ENCODE measurements around the gene CLEC17A. TPM values are rescaled to one million over a fixed set of nuclear protein-coding genes. Genes with fewer than 3 reads are reported as not detected.

CLEC17A gene
- total and polyA plus RNA-seq, 2 of the 8 experiments (the other 6 are each of a cell fraction or from before 2014, with no cell fraction given): not detected

GRCh38 chr19:14559916-14560775 lies 22.7 kb upstream of the CLEC17A start:
- Histone ChIP-seq H2BK20ac (ENCODE audit: low read length) (no peak overlapping the region), H4K5ac (ENCODE audit: insufficient read length, low read depth, low read length) (peak overlapping the region; percentile 15), H3K4ac (replicated peaks; ENCODE audit: insufficient read length, low read depth, low read length) (no peak overlapping the region), H2AFZ (ENCODE audit: low read length) (no peak overlapping the region), H3K23me2 (ENCODE audit: low read depth, low read length) (no peaks in the 10 kb centered on the region), H3K14ac (ENCODE audit: insufficient read length) (no peak overlapping the region), H3K27me3 (replicated peaks in 1 of 4; ENCODE audit: control insufficient read depth in 3 of 4, extremely low read depth in 1 of 4, insufficient read depth in 3 of 4, low read length in 3 of 4) (no peaks in the 10 kb centered on the region), H3K9ac (replicated peaks in 1 of 4; ENCODE audit: extremely low read depth in 1 of 4, low read depth in 3 of 4, low read length in 3 of 4) (no peak overlapping the region), H2BK12ac (ENCODE audit: low read depth, low read length) (no peak overlapping the region; the same call in 1 of the 2 replicates), H2BK15ac (ENCODE audit: low read length) (no peak overlapping the region; the same call in 1 of the 2 replicates), H3K56ac (replicated peaks; ENCODE audit: insufficient read length, low read depth, low read length) (no peak overlapping the region), H2BK120ac (replicated peaks; ENCODE audit: low read depth, low read length) (no peak overlapping the region), H4K91ac (replicated peaks; ENCODE audit: insufficient read length, low read length) (no peak overlapping the region), H4K8ac (ENCODE audit: extremely low read depth, insufficient read depth, low read length) (peak overlapping the region; percentile 88), H2BK5ac (ENCODE audit: low read depth, low read length) (peak overlapping the region; percentile 9; the same call in 1 of the 2 replicates), H3K23ac (ENCODE audit: insufficient read length) (no peak overlapping the region), H2AK5ac (ENCODE audit: low read depth, low read length) (0 out of 2 replicates have a peak overlapping the region, but pooled peaks have one; percentile 39), H3K4me1 (replicated peaks in 1 of 4; ENCODE audit: control insufficient read depth in 3 of 4, insufficient read depth in 4 of 4, low read length in 3 of 4) (peaks cover 0 to 44% (median 38%) of the 10 kb centered on the region in 4 experiments; a peak in 6 of 7 replicates), H3K9me3 (ENCODE audit: insufficient read depth in 2 of 2, low read depth in 1 of 2, low read length in 1 of 2) (no peaks in the 10 kb centered on the region), H3K79me2 (ENCODE audit: control insufficient read depth in 1 of 2, insufficient read depth in 2 of 2, low read length in 2 of 2) (peaks cover 0 to 25% of the 10 kb centered on the region in 2 experiments; a peak in 1 of 4 replicates), H3K36me3 (ENCODE audit: control insufficient read depth in 2 of 4, insufficient read depth in 4 of 4, low read length in 3 of 4) (peaks cover 0 to 4% (median 1%) of the 10 kb centered on the region in 4 experiments; a peak in 2 of 8 replicates), H3K4me3 (ENCODE audit: extremely low read depth in 1 of 4, insufficient read depth in 2 of 4, low read depth in 3 of 4, low read length in 4 of 4) (no peak overlapping the region), H3K27ac (ENCODE audit: low read depth, low read length) (0 out of 2 replicates have a peak overlapping the region, but pooled peaks have one; percentile 34), H4K20me1 (replicated peaks in 1 of 2; ENCODE audit: control insufficient read depth in 1 of 2, insufficient read depth in 2 of 2, low read length in 2 of 2) (peaks cover 4 to 16% of the 10 kb centered on the region in 2 experiments), H3K4me2 (ENCODE audit: insufficient read depth in 1 of 2, low read depth in 2 of 2, low read length in 2 of 2) (no peak overlapping the region; a peak in 1 of 4 replicates), H3K18ac (ENCODE audit: extremely low read depth, low read length) (no peak overlapping the region; the same call in 1 of the 2 replicates), H3K79me1 (ENCODE audit: low read depth, low read length) (peaks cover 9% of the 10 kb centered on the region)
- ChIA-PET POLR2A (ENCODE audit: partially characterized antibody) (interaction anchor here (0.9 to 1.8 kb wide), 2 partner anchors 9 to 10 kb away, joined by 4 to 6 read pairs; no protein-coding TSS in a partner anchor), CTCF (ENCODE audit: partially characterized antibody) (interaction anchor here (0.6 kb wide), 3 partner anchors 80 to 537 kb away, joined by 3 read pairs; no protein-coding TSS in a partner anchor)
- DNase-seq (ENCODE audit: low read depth in 1 of 2, low spot score in 2 of 2): no peak
- 87% methylated on average over 28 of the region's 28 CpGs; no CpG with 5 or more reads in 1 of the 2 experiments for WGBS, 2 experiments (ENCODE audit: extremely low coverage in 1 of 2, insufficient coverage in 1 of 2, insufficient read length in 1 of 2, insufficient replicate concordance in 2 of 2, low coverage in 1 of 2, low lambda C conversion rate in 2 of 2, missing lambda C conversion rate in 1 of 2)
- no peak for FAIRE-seq
- TF ChIP-seq POLR2AphosphoS5 (IDR thresholded peaks at IDR 0.05; ENCODE audit: low read depth, low read length) (no peak), SP1 (IDR thresholded peaks at IDR 0.05; ENCODE audit: low read depth, low read length) (no peak), SIN3A (conservative IDR thresholded peaks at IDR 0.05 in 1 of 2, IDR thresholded peaks at IDR 0.05 in 1 of 2; ENCODE audit: low read depth in 1 of 2, low read length in 2 of 2) (no peak), RXRA (IDR thresholded peaks at IDR 0.05; ENCODE audit: insufficient read depth, low read depth, low read length) (no peak), TBP (IDR thresholded peaks at IDR 0.05; ENCODE audit: low read depth, low read length) (no peak), SUZ12 (IDR thresholded peaks at IDR 0.05; ENCODE audit: low read length) (no peak), EP300 (IDR thresholded peaks at IDR 0.05; ENCODE audit: borderline replicate concordance in 1 of 2, low read depth in 2 of 2, low read length in 2 of 2) (no peak), HDAC6 (IDR thresholded peaks at IDR 0.05; ENCODE audit: low read depth, low read length) (no peak), GABPA (IDR thresholded peaks at IDR 0.05; ENCODE audit: borderline replicate concordance, insufficient read depth, low read length) (no peak), CREB1 (IDR thresholded peaks at IDR 0.05) (no peak)
